M059J (cell line): Measurements from ENCODE around the gene KCNK1. TPM values are rescaled to one million over a fixed set of nuclear protein-coding genes. Genes with fewer than 3 reads are reported as not detected.

Source experiments
- DNase-seq: peaks from one replicate; pipeline ENCODE4 v3.0.0-alpha.2; 2012; ENCODE audit warnings: low read depth
- total RNA-seq: library from RNA; depleted of rRNA; stranded (reverse); fragments of >200 nt; shearing (Covaris generic); gene quantifications from 2 replicates; pipeline ENCODE4 v1.2.3, GENCODE V29; 2014

Gene KCNK1
- total RNA-seq, 1 experiment from 2014 or later: 5.9 TPM

DNA sequence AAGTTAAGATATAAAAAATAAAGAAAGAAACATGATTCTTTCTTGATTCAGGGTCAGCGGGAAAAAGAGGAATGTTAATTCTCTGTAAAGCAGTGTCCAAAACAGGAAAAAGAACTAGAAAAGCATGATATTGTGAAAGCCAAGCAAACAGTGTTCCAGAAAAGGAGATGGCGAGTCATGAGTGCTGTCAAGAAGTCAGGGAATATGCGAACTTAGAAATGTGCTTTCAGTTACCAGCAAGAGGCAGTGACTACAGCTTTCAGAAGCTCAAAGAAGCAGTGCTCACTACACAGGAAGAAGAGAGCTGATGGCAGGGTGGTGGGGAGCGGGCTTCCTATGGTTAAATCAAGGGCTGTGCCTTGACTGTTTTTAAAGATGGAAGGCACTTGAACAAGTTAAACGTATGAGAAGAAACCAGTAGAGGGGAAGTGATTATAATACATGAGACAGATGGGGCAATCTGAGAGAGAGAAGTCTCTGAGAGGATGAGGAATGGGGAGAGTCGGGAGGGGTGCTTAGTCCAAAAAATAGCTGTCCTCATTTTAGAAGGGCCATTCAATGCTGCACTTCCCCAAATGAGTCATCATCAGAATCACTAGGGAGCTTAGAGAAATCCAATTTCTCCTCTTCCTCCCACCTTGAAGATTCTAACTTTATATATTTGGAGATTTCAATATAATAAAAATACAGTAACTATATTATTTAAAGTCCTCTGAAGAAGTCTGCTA is 90.4 kb downstream of the KCNK1 start:
- no peak for DNase-seq

DNA sequence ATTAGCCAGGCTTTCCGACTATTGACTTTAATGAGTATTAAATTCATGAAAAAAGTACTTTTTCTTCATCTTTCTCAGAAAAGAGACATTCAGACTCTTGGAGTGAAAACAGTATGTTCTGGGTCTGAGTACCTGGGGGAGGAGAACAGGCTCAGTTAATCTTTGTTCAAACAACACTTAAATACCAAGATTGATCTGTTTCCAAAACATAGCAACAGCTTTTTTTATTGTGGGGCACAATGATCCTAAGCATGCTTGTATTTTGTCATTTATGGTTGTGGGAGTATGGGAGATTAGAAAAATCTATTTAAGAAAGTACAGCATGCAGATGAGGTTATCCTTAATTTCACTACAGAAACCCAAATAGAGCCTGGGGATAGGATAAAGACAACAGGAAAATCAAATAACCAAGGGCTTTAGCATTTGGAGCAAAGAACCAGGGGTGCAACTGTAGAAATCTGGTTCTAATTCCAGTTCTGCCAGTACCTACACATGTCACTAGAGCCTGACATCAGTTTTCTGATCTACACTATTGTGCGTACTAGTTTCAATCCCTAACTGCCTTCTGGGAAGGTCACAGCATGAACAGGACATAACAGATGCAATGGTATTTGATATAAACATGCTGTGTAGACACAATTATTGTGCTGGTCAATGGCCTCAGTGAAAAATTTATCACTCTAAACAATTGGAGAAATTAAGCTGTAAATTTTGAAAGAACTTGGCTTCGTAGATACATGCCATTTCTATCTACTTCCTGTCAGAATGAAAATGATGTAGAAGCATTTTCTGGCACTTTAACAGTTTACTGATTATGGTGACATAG is 91.2 kb downstream of the KCNK1 start:
- no peak for DNase-seq

DNA sequence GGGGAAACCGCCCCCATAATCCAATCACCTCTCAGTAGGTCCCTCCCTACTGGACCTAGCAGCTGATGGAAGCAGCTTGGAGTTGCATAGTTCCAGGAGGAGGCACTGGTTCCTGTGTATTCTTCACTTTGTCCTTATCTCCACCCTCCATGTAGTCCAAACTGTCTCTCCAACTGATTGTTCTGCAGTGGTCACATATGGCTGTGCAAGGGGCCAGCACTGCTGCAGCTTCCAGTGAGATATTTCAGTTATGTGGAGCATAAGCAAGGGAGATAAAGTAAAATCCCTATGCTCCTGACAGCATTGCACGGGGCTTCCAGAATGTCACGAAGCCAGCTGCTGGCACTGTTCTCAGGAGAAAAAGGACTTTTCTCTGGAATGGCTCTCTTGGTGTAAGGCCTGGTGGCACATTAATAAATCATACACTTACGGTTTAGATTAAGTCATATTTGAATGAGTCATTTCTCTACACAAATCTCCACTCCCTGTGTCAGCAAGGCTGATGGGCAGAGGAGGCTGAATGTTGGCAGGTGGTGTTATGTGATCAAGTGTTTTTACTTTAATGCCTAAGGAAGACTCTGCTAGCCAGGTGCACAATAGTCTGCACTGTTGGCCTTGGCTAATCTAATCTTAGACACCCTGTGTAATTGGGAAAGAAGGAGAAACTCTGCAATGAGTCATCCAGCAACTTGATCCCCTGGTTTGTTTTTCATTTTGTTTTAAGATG is 93.4 kb downstream of the KCNK1 start:
- DNase-seq: peak; percentile 84

DNA sequence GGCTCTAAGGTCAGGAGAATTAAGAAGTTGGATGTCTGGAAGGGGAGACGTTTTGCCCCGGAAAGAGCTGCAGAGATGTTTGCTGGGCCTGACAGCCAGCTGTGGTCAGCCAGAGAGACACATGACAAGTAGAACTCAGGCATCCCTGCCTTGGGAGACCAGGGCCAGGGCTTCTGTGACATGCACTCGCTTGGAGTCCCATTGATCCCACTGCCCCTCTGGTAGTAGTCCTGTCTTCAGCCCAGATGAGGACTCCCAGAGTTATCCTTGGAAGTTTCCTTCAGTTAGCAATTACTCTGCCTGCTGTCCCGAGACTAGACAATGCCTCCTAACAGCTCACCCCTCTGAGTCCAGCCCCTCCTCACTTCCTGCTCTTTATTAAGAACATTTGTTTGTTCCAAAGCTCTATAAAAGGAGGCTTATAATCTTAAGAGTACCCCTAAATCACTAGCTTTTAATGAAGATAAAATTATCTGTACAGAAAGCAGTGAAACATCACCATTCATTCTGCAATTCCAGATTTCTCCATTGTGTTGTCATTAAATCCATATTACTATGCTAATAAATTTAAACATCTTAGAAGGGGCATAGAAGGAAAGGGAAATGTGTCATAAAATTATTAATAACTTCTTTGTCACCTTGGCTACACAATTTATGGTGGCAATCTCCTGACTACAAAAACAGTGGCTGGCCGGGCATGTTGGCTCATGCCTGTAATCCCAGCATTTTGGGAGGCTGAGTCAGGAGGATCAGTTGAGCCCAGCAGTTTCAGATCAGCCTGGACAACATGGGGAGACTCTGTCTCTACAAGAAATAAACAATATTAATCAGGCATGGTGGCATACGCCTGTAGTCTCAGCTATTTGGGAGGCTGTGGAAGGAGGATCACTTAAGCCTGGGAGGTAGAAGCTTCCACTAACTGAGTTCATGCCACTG is 94.2 kb downstream of the KCNK1 start:
- no peak for DNase-seq

DNA sequence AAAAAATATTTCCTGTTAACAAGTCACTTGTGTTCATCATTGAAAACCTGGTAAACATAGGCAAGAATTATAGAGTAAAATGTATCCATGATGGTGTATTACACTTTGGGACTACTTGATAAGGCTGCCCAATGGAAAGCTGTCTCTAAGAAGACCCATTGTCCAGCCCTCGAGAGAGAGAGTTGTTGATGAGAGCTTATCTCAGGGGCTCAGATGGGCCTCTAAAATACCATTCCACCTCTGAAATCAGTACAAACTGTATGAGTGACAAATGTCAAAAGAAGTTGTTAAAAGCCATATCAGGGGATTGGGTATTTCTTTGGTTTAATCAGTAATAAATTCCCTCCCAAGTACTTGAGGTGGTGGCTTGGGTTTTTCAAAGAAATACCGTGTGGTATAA is 96.1 kb downstream of the KCNK1 start:
- DNase-seq: no peak

DNA sequence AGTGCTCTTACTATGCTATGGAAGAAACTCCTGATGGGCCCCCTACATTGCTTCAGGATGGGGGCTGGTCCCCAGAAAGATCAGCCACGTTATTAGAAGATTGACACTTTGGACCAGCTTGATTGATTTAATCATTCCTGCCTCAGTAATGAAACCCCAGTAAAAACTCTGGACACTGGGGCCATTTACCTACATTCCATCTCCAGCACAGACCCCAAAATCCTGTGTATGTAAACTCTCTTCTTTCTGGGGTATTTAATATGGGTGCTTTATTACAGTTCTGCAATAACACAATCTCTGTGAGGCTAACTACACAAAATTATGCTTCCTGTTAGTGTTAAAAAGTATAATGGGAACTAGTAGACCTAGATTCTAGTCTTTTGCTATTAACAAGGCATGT is 96.6 kb downstream of the KCNK1 start:
- DNase-seq: no peak

DNA sequence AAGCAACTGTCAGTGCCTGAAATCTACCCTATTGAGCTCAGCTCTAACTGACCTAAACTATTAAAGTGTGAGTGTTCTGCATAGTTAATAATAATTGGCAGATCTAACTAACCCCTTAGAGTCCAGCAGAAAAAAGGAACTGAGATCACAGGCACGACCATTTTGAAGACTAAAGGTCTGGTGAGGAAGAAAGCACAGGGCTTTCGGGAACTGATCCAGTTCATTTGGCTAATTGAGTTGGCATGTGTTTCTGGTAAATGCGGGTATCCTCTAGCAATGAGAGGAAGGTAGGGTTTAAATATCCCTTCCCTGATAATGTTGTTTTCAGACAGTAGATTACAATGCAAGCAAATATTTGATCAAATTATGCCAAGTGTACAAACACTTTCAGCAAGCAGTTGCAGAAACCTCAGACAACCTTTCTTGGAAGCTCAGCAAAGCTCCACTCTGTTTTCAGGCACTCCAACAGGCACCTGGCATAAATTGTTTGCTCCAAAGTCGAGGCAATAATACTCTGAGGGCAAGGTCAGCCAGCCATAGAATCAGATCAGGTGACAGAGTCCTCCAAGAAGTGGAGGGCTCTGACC is 100.8 kb downstream of the KCNK1 start:
- no peak for DNase-seq

DNA sequence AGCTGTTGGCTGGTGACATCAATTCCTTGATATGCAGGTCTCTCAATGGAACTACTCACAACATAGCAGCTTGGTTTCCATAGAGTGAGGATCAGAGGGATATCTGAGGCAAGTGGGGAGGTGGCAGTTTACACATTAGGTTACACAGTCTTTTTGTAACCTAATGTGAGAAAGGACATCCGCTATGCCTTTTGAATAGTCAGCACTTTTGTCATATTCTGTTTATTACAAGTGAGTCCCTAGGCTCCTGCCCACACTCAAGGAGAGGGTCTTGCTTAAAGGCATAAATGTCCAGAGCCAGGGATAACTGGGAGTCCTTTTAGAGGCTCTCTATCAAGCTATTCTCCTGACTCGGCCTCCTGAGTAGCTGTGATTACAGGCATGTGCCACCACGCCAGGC is 104.2 kb downstream of the KCNK1 start:
- DNase-seq: no peak

DNA sequence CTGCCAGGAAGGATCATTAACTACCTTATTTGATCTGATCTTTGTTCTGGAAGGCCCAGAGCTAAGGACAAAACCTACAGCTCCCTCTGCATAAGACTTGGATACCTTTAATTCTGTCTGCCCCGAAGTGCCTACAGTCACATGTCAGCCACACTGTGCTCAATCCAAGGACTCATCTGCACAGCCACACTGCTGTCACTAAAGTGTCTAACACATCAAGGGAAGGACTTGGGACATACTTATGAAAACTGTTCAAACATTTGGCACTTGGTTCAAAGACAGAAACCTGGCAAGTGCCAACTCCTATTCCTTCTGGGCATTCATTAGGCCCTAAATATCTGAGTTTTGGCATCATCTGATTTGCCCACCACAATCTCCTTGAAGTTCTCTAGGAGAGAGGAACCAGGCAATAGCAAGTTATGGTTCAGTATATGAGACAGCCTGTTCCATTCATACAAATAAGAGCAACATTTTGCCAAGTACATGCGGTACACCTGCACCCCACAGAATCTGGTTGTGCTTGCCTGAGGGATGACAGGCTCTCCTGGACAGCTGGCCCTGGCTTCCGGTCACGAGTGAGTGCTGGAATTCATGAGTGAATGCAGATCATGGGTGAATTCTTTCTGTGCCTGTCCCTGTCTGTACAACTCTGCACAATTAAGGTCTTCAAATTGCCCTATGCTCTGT is 105.9 kb downstream of the KCNK1 start:
- DNase-seq: no peak

DNA sequence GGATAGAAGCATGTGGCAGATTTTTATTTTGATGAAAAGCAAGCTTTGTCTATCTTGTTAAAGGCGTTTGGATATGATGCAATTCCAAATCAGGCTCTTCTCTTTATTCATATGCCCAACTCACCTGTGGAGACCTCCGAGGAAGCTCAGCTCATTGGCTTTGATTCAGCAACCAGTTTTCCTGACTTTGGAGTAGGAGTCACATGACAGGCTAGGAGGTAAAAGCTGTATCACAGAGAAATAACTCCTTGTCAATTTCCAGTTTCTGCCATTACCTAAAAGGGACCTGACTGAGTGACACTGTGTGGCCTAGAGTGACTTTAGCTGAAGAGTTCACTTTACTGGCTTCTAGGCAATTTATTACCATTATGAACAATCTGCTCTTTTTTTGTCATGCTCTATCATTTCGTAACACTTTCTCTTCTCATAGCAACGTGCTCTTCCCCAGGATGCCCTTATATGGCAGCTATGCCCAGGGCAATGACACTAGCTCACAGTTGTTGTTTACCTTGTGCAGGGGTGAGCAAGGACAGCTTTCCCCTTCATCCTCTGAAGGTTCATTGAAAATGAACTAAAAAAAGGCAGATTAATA is 107.2 kb downstream of the KCNK1 start:
- peak; percentile 51 for DNase-seq
